Cerebellar nuclear complex (tissue), 1 donor: ENCODE results near the gene CYFIP1.

Experiments used
- DNase-seq, 2 experiments: peaks; one replicate each; lab custom pipeline; 2025; lab: John Stamatoyannopoulos, UW

Gene CYFIP1

DNA sequence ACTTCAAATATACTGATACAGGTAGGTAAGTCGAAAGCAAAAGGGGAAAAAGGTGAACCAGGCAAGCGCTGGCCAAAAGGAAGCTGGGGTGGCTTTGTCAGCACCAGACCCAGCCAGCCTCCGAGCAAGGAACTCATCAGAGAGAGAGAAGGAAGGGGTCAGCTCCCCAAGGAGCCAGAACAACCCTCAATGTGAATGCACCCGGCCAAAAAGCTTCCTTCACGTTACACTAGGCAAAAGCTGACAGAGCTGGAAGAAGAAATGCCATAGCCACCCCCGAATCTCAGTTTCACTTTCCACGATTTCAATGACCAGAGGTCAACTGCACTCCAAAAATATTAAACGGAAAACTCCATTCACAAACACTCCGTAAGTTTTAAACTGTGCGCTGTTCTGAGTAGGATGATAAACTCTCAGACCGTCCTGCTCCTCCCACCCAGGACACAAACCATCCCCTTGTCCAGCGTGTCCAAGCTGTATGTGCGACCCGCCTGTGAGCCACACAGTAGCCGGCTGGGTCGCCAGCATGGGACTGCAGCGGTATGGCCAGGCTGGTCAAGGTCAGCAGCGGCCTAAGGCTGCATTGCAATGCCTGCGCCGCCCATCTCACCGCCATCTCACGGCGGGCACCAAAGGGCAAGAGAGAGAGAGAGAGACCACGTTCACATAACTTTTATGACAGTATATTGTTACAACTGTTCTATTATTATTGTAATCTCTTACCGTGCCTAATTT, 29.7 kb downstream of the CYFIP1 start:
- DNase-seq, result no peak

DNA sequence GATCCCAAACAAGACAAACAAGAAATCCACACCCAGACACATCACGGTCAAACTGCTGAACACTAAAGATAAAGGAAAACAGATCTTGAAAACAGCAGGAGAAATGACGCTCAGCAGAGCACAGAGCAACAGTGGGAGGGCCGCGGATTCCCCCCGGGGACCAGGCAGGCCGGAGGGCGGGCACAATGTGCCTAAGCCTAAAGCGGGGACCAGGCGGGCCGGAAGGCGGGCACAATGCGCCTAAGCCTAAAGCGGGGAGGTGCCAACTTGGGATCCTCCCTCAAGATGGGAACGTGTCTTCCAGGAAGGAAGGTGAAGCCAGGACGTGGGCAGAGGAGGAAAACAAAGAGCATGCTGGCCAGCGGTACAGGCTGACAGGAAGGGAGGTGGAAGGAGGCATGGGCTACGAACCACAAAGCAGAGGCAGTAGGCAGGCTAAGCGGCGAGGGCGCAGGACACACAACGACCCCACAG, 31.1 kb downstream of the CYFIP1 start:
- DNase-seq, result no peak

DNA sequence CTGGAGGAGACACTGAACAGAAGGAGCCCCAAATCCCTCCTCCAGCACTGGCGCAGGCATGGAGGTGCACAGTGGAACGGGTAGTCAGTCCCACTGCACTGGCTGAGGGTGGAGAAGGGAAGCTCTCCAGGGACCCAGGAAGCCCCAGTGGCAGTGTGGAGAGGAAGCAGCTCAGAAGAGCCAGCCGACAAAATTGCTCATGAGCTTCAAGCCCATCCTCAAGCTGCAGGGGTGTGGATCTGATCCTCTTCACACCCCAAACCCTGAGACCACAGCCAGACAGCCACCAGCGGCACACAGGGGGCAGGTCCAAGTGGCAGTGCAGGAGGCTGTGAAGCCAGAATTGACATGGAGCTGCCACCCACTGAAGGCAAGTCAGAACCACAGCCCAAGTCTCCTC, 32.1 kb downstream of the CYFIP1 start:
- no peak for DNase-seq

DNA sequence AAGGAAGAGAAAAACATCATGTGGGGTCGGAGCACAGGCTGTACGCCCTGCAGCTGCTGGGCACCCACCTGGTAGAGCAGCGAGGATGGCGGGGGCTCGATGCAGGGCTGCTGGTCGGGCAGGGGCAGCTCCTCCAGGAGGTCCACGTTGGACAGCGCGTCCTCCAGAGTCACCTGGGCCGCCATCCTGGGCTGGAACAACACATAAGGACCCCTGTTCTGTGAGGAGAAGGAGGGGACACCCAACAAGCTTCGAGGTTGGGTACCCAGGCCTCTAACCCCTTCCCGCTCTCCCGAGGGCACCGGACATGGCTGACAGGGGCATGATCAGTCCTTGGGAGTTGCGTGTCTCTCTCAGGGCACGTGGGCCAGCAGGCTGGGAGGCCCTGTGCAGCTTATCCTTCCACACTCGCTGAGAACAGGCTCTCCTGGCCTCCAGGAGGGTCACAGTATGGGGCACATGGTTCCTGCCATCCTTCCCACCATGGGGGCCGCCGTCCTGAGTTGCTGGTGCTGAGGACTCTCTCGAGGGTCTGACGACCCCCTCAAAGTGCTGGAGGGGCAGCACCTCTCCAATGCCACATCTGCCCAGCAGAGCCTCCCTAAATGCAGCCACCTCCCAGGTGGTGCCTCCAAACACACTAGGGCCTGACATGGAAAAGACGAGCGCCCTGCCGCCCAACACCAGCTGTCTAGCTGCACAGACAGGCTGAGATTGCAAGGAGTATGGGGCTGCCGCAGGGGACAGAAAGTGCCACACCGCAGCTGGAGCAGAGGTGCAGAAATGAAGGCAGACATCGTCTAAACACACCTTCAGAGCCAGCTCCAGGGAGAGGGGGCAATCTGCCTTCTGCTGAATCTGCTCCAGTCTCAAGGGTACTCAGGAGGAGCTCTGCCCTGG, 32.8 kb downstream of the CYFIP1 start:
- DNase-seq, result no peak

DNA sequence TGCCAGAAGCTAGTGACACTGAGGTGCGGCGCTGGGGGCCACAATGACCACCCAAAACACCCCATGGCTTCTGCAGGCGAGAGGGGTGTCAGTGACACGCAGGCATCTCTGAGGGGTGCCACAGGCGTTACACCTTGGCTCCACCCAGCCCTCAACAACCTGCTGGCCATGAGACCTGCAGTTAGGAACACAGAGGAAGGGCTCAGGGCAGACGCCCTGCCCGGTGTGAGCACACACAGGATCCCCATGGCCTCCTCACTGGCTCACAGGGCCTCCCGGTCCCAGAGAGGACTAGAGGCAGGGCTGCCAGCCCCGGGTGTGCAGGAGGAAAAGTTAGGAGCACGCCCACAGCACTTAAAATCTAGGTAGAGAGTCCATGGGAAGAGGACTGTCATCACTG, 35.1 kb downstream of the CYFIP1 start:
- DNase-seq, result no peak

DNA sequence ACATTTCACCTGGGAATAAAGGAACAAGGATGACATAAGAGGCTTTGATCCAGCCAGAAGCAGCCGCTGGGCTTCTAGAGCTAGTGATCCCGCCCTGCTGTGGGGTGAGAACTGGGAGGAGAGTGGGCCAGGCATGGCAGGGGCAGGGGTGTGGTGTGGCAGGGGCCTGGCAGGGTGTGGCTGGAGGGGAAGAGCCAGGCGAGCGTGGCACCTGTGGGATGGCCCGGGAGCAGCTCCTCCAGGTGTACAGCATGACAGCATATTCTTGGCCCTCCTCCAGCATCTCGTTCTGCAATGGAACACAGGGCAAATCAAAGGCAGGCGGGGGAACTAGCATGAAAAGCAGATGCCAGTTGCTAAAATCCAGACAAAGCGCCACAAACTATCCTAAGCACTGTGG, 35.5 kb downstream of the CYFIP1 start:
- no peak for DNase-seq

DNA sequence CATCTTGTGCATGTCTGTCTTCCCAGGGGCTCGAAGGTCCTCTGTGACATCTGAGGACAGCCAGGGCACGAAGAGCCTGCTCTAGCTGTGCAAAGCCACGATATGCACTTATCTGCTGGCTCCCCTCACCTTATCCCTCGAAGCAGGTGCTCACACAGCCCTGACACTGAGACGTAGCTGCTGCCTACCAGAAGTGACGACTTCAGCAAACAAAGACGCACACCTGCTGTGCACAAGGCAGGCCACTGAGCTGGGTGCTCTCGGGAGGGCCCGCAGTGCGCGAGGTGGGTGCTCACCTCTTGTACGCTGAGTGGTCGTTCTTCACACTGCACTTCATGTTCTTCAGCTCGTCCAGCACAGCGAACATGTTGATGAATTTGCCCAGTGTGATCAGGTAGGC, 37.3 kb downstream of the CYFIP1 start:
- no peak for DNase-seq

DNA sequence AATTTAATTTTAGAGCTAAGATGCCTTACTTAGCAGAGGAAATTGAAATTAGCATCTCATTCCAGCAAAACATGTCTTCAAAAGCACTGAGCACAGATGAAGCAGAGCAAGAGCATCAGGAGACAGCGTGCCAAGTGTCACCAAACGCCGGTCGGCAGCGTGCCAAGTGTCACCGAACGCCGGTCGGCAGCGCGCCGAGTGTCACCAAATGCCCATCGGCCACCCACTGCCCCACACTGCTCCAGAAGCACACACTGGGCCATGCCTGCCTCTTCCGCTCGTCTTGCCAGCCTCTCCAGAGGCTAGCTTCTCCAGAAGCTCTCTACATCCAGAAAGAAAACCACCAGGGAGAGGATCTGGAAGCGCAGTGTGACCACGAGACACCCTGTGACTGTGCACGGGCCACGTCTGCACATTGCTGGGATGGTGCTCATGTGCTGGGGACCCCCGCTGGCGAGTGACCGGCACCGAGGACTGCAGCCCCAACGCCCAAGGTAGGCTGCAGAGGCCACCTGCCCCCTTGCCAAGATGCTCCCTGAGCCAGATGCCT, 37.8 kb downstream of the CYFIP1 start:
- DNase-seq, result no peak

DNA sequence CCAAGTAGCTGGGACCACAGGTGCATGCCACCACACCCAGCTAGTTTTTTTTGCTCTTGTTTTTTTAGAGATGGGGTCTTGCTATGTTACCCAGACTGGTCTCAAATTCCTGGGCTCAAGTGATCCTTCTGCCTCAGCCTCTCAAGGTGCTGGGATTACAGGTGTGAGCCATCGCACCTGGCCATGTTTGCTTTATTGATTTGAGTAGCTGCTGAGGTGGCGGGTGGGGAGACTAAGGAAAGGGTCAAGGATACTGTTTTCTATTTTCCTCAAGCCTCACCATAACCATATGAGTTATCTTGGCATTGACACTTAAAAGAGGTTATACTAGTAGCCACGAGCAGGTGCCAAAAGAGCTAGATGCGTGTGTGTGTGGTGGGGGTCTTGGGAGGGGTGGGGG, 39.0 kb downstream of the CYFIP1 start:
- DNase-seq, result no peak

DNA sequence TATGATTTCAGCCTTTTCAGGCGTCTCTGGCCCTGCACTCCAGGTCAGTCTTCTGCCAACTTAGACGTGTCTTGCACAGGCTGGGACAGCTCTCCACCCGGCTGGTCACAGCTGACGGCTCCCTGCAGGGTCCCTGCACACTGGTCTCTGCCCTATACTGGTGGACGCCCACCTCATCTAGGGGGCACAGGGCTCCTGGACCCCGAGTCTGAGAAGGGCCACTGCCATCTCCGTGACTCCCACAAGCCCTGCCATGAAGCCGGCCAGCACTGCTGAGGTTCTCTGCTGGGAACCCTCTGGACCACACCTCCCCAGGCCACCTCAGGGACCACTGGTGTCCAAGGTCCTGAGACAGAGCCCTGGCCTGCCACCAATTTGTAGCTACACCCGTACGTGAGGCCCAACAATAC, 40.5 kb downstream of the CYFIP1 start:
- DNase-seq, result no peak

DNA sequence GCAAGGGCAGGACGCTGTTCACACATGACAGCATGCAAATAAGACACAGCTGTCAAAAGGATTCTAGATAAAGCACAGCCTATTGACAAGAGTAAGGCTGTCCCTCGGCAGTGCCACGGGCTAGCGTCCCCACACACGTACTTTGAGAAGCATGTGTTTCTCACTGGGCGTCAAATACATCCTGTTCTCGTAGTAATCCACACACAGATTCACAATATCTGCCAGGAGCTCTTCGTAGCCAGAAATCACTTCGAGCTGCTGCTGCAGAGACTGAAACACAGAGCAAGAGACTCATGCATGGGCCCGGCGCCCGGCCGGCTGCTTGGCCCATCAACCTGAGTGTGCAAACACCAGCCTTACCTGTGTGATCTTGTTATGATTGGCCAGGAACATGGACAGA, 41.1 kb downstream of the CYFIP1 start:
- DNase-seq, result no peak

DNA sequence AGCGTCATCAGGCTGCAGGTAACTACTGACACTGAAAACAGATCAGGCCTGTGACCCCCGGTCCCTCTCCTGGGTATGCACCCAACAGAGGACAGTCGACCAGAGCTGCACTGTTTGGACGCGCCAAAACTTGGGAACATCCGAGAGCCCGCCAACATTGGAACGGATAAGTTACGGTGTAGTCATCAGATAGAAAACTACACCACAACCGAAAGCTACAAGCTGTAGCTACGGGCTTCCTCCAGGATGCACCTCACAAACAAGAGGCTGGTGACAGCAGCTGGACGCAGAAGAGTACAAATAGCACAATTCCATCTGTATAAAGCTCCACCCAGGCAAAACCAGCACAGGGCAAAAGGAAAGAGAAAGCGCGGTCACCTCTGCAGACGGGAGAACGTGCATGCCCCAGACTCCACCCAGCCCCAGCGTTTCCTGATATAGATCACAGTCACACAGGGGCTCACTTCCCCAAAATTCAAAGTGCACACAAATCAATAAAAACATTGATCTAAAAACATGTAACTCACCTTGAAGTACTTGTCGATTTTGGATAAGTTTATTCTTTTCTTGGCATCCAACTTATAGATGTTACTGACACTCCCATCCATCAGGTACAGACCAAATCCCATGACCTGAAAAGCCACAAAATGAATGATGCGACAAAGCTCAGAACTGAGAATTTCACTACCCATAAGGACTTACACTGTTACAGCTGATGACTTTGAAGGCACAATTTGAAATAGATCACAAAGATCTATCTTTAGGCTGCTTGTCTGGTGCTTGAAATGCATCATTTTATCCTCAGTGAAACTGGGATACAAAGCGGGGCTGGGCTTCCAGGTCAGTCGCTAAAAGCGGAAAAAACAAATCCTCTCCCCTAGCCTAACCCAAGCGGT, 43.3 kb downstream of the CYFIP1 start:
- DNase-seq, result no peak

DNA sequence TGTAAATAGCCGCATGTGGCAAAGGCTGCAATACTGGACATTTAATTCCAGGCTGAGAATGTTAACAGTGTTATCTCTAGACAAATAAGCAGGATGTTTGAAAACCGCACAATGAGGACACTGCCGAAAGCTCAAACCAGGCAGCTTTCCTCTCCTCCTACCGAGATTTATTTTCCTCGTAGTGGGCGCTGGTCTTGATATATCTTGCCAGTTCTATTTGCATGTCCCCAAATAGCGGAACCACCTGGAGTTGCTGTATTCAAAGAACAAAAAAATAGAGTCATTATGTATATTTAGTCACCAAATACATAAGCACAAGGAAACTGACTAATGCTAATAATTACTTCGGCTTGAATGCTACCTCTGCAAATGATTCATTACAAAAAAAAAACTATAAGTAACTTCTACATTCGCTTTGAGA, 46.5 kb downstream of the CYFIP1 start:
- DNase-seq, result no peak

DNA sequence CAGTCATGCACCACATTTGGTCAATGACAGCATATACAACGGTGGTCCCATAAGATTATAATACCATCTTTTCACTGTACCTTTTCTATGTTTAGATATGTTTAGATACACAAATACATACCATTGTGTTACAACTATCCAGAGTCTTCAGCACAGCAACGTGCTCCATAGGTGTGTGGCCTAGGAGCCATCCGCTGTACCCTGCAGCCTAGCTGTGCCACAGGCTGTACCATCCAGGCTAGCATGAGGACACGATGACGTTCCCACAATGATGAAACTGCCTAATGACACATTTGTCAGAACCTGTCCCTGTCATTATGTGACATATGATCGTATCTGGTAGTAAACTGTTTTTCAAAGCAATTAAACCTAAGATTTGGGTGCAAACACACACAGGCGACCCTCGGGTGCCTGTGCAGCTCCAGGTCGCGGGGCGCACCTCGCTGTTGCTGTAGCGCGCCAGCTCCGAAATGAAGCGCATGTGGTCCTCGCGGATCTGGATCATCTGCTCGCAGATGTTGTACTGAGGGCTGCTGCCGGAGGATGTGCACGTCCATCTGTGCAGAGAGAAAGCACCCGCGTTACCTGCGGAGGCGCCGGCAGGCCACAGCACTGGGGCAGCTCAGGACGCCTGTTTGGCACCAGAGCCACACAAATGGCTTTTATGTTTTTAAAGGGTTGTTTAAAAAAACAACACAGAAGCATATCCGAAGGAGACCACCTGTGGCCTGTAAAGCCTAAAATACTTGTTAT, 48.2 kb downstream of the CYFIP1 start:
- no peak for DNase-seq

DNA sequence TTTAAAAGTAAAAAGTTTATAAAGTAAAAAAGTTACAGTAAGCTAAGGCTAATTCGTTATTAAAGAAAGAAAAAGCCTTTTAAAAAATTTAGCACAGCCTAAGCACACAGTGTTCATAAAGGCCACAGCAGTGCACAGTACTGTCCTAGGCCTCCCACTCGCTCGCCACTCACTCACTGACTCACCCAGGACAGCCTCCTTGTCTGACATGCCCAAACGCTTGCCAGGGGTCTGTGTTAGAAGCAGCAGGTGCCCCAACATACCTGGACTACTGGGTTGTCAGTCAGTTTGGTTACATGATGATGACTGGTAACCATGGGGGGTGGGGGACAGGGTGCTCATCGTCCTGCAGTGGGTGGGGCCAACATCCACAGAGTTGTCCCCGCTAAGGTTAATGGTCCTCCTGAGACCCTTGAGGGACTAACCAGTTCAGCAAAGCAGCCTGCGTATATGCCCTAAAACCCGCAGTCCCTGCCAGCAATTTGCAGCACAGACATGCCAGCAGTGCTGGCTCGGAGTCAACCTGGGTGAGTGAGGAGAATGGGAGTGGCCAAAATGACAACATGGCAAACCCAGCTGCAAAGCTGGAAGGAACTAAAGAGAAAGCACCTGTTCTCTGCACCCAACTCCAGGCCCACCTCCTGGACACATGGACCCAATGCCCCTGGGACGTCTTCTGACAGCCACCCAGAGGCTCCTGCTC, 49.2 kb downstream of the CYFIP1 start:
- DNase-seq, result no peak

DNA sequence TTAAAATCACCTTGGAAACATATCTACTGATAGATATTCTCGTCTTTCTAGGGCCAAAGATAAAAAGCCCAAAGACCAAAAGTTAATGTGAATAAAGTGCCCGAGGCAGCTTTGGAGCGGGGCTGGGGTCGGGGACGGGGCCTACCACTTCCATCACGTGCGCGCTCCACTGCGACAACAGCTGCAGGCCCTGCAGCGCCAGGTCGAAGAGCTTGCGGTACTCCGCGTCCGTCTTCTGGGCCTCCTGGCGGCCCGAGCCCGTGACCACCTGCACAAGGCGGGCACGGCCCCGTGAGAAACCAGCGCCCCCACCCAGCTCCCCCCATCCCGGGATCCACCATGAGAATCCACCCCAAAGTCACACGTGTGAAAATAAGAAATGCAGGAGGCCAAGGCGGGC, 52.4 kb downstream of the CYFIP1 start:
- DNase-seq, result no peak

DNA sequence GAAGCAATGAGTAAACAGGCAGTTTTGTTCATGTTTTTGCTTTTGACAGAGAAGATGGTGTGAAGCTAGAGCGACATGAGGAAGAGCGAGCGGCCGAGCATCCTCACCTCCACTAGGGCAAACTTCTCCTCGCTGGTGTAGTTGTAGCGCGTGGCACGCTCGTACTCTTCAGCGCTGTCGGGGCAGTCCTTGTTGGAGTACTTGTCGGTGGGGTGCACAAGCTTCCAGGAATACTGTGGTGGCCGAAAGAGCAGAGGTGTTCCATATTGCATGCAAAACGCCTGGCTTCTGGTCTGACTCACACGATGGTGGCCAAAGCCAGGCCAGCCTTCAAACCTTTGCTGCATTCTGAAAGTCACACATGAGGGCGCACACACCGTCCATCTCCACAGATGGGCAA, 54.3 kb downstream of the CYFIP1 start:
- DNase-seq, result no peak

DNA sequence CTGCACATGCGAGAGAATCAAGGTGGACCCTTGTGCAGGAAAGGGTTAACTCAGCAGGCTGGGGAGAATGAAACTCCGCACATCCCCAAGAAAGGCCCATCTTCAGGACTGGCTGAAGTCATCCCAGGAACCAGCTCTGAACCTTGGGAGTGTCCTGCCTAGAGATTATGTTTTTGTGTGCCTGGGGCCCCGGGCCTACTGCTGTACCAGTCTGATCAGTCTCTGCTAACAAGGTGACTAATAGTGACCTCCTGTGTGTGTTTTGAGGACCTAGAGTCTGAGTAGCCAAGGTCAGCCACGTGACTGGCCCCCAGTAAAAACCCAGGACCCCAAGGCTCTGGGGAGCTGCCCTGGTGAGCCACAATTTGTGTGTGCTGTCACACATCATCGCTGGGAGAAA, 58.2 kb downstream of the CYFIP1 start:
- no peak for DNase-seq

DNA sequence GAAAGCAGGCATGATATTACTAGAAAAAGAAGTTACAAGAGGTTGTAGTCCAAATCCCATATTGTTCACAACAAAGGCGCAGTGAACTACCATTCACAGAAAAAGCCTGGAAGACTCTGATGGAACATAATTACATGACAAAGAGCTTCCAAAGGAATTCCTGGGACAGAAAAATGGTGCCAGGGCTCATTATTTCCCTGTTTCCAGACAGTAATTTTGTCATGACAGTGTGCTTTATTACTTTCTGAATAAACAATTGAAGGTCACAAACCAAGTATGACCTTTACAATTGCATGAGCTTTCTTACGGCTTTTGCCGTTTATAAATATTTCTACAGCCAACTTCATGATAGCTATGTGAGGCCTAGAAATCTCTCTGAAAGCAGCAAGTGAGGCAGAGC, 61.0 kb downstream of the CYFIP1 start:
- DNase-seq, result no peak

DNA sequence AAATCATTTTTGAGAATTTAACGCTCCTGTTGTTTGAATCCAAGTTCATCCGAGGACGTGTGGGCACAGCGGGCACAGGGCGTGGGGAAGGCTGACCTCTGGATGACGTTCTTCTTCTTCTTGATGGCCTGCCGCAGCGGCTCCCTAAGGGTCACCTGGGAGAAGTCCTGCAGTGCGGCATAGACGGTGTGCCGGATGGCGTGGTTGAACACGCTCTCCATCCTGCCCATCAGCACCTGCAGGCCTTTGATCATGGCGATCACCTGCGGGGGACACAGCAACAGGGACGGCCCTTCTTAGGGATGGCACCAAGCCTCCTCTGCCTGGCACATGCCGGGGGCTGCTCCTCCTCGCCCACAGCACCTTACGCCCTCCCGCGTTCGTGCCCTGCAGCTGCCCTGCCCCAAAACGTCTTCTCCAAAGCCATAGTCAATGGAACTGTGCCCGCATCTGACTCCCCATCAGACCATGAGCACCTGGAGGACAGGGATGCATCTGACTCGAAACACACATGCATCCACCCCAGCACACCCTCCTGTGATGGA, 61.5 kb downstream of the CYFIP1 start:
- no peak for DNase-seq
